ENCODE data around the gene DCAKD.
A peak's percentile ranks its signal among the peaks of the same experiment; 100 is the strongest.

Gene DCAKD

GRCh38 chr17:45029758-45030423 is 21.5 kb downstream of the DCAKD start:
- no peak for DNase-seq

- DNase-seq = no peak
Measured at GRCh38 chr17:45029096-45029495, 22.3 kb downstream of the DCAKD start.

- DNase-seq = no peak
Measured at GRCh38 chr17:45022655-45023339, 28.6 kb downstream of the DCAKD start.

GRCh38 chr17:45022288-45022648 is 29.2 kb downstream of the DCAKD start:
- no peak for DNase-seq

- DNase-seq = peak in 1 of 2 experiments; percentile 9
Measured at GRCh38 chr17:45021607-45022287, 29.7 kb downstream of the DCAKD start.

- DNase-seq = no peak
Measured at GRCh38 chr17:45020354-45021138, 30.9 kb downstream of the DCAKD start.

- peak in 1 of 2 experiments; percentile 29 for DNase-seq
Measured at GRCh38 chr17:45018848-45019711, 32.4 kb downstream of the DCAKD start.

- no peak for DNase-seq
Measured at GRCh38 chr17:45018514-45018847, 33.0 kb downstream of the DCAKD start.

GRCh38 chr17:45016823-45017222 is 34.6 kb downstream of the DCAKD start:
- no peak for DNase-seq

- no peak for DNase-seq
Measured at GRCh38 chr17:45016237-45016636, 35.2 kb downstream of the DCAKD start.

- DNase-seq = peak in 1 of 2 experiments; percentile 21
Measured at GRCh38 chr17:45013021-45013997, 38.1 kb downstream of the DCAKD start.

GRCh38 chr17:45011767-45012166 is 39.7 kb downstream of the DCAKD start:
- no peak for DNase-seq

- DNase-seq = no peak
Measured at GRCh38 chr17:45009676-45010467, 41.6 kb downstream of the DCAKD start.

- no peak for DNase-seq
Measured at GRCh38 chr17:45008216-45008615, 43.2 kb downstream of the DCAKD start.

GRCh38 chr17:45006927-45007461 is 44.4 kb downstream of the DCAKD start:
- no peak for DNase-seq

GRCh38 chr17:45005700-45006099 is 45.7 kb downstream of the DCAKD start:
- no peak for DNase-seq

GRCh38 chr17:45004388-45004787 is 47.0 kb downstream of the DCAKD start:
- DNase-seq = no peak

GRCh38 chr17:45003877-45004276 is 47.6 kb downstream of the DCAKD start:
- DNase-seq = no peak

GRCh38 chr17:45001310-45001709 is 50.1 kb downstream of the DCAKD start:
- no peak for DNase-seq

- no peak for DNase-seq
Measured at GRCh38 chr17:44999433-44999832, 52.0 kb downstream of the DCAKD start.

Data from NCI-H187 (cell line).